ENCODE results near the gene RBP2.

RBP2 gene

GRCh38 chr3:139476348-139476747 is at the start of gene RBP2:
TSS of gene RBP2 (minus strand) at chr3:139476516. CDS start at chr3:139476459, 57 bp downstream.
- no peak for DNase-seq

GRCh38 chr3:139524841-139525636 is 48.7 kb upstream of the RBP2 start:
- no peak for DNase-seq

- no peak for DNase-seq
These were observed 47.4 kb upstream of the RBP2 start for GRCh38 chr3:139523718-139524117.

- DNase-seq: no peak
These were observed 46.9 kb upstream of the RBP2 start for GRCh38 chr3:139523166-139523565.

- DNase-seq: peak; percentile 36
These were observed 46.1 kb upstream of the RBP2 start for GRCh38 chr3:139522421-139522820.

- peak; percentile 99 for DNase-seq
These were observed 45.5 kb upstream of the RBP2 start for GRCh38 chr3:139521816-139522215.

- DNase-seq: no peak
These were observed 44.8 kb upstream of the RBP2 start for GRCh38 chr3:139521144-139521543.

GRCh38 chr3:139519998-139520737 is 43.9 kb upstream of the RBP2 start:
- DNase-seq: no peak

- DNase-seq: no peak
These were observed 42.9 kb upstream of the RBP2 start for GRCh38 chr3:139518926-139519842.

GRCh38 chr3:139518306-139518705 is 42.0 kb upstream of the RBP2 start:
- no peak for DNase-seq

- DNase-seq: no peak
These were observed 41.2 kb upstream of the RBP2 start for GRCh38 chr3:139517321-139518065.

- no peak for DNase-seq
These were observed 38.4 kb upstream of the RBP2 start for GRCh38 chr3:139514741-139515140.

GRCh38 chr3:139509631-139510030 is 33.3 kb upstream of the RBP2 start:
- peak; percentile 63 for DNase-seq

GRCh38 chr3:139506766-139507165 is 30.4 kb upstream of the RBP2 start:
- no peak for DNase-seq

- DNase-seq: no peak
These were observed 29.6 kb upstream of the RBP2 start for GRCh38 chr3:139505829-139506386.

GRCh38 chr3:139499536-139499935 is 23.2 kb upstream of the RBP2 start:
- no peak for DNase-seq

- no peak for DNase-seq
These were observed 17.6 kb upstream of the RBP2 start for GRCh38 chr3:139493826-139494385.

GRCh38 chr3:139491966-139492365 is 15.7 kb upstream of the RBP2 start:
- DNase-seq: no peak

- no peak for DNase-seq
These were observed 14.8 kb upstream of the RBP2 start for GRCh38 chr3:139491027-139491700.

- DNase-seq: no peak
These were observed 5.9 kb upstream of the RBP2 start for GRCh38 chr3:139482206-139482605.

GRCh38 chr3:139481116-139481515 is 4.8 kb upstream of the RBP2 start:
- no peak for DNase-seq
